H9 (cell line): ENCODE data around the gene SYNGAP1. TPM values are rescaled to one million over a fixed set of nuclear protein-coding genes. Genes with fewer than 3 reads are reported as not detected.

Source experiments
- DNase-seq: peaks from one replicate; pipeline ENCODE4 v3.0.0-alpha.2; 2017
- H2AFZ ChIP-seq: one replicate; pipeline ENCODE4 v1.6.1; 2013; ENCODE audit warnings: mild to moderate bottlenecking, low read length, control low read depth, moderate library complexity
- H2AK5ac ChIP-seq: 2 replicates; pipeline ENCODE4 v1.6.1; 2013; ENCODE audit warnings: low read length, control low read depth, mixed read lengths; ENCODE audit not compliant: insufficient read length
- H2BK120ac ChIP-seq: one replicate; pipeline ENCODE4 v1.6.1; 2013; ENCODE audit warnings: low read depth, mild to moderate bottlenecking, low read length, control low read depth, inconsistent platforms; ENCODE audit not compliant: poor library complexity, severe bottlenecking
- H2BK12ac ChIP-seq: 2 replicates; pipeline ENCODE4 v1.6.1; 2013; ENCODE audit warnings: low read length, control low read depth, mixed read lengths, low read depth; ENCODE audit not compliant: insufficient read length
- H2BK15ac ChIP-seq: 2 replicates; pipeline ENCODE4 v1.6.1; 2013; ENCODE audit warnings: low read depth, low read length, control low read depth
- H2BK20ac ChIP-seq: one replicate; pipeline ENCODE4 v1.6.1; 2013; ENCODE audit warnings: low read depth, mild to moderate bottlenecking, low read length, control low read depth, inconsistent platforms; ENCODE audit not compliant: poor library complexity, severe bottlenecking
- H2BK5ac ChIP-seq: 2 replicates; pipeline ENCODE4 v1.6.1; 2013; ENCODE audit warnings: low read length, control low read depth, mixed read lengths; ENCODE audit not compliant: insufficient read length
- H3K14ac ChIP-seq: 2 replicates; pipeline ENCODE4 v1.6.1; 2013; ENCODE audit warnings: low read length, control low read depth; ENCODE audit not compliant: insufficient read depth
- H3K18ac ChIP-seq: 2 replicates; pipeline ENCODE4 v1.6.1; 2013; ENCODE audit warnings: low read depth, mild to moderate bottlenecking, mixed read lengths, low read length, control low read depth; ENCODE audit not compliant: insufficient read length
- H3K23ac ChIP-seq: 2 replicates; pipeline ENCODE4 v1.6.1; 2013; ENCODE audit warnings: low read length, control low read depth, mixed read lengths, low read depth; ENCODE audit not compliant: insufficient read length
- H3K23me2 ChIP-seq: 2 replicates; pipeline ENCODE4 v1.6.1; 2013; ENCODE audit warnings: low read depth, mild to moderate bottlenecking, mixed read lengths, low read length, control low read depth; ENCODE audit not compliant: insufficient read length, poor library complexity, severe bottlenecking
- H3K27ac ChIP-seq: 2 replicates; pipeline ENCODE4 v1.5.1; 2013; ENCODE audit warnings: low read length, control low read depth, mixed read lengths, low read depth; ENCODE audit not compliant: insufficient read length
- H3K27me3 ChIP-seq: 2 replicates; pipeline ENCODE4 v1.6.1; 2013; ENCODE audit warnings: low read length, control low read depth, inconsistent platforms; ENCODE audit not compliant: insufficient read depth
- H3K4ac ChIP-seq: 2 replicates; pipeline ENCODE4 v1.6.1; 2013; ENCODE audit warnings: low read depth, mild to moderate bottlenecking, control low read depth, inconsistent platforms, low read length, moderate library complexity
- H3K4me1 ChIP-seq: 2 replicates; pipeline ENCODE4 v1.6.1; 2013; ENCODE audit warnings: low read length, control low read depth, inconsistent platforms; ENCODE audit not compliant: insufficient read depth
- H3K4me2 ChIP-seq: 2 replicates; pipeline ENCODE4 v1.6.1; 2013; ENCODE audit warnings: low read length, control low read depth, mixed read lengths; ENCODE audit not compliant: insufficient read length, insufficient read depth
- H3K56ac ChIP-seq: 2 replicates; pipeline ENCODE4 v1.6.1; 2013; ENCODE audit warnings: low read depth, mild to moderate bottlenecking, mixed read lengths, low read length, control low read depth; ENCODE audit not compliant: insufficient read length
- H3K79me1 ChIP-seq: 2 replicates; pipeline ENCODE4 v1.6.1; 2013; ENCODE audit warnings: low read depth, mild to moderate bottlenecking, moderate library complexity, low read length, control low read depth, inconsistent platforms; ENCODE audit not compliant: insufficient read depth, poor library complexity, severe bottlenecking
- H3K79me2 ChIP-seq: 2 replicates; pipeline ENCODE4 v1.6.1; 2013; ENCODE audit warnings: low read length, control low read depth, inconsistent platforms; ENCODE audit not compliant: insufficient read depth
- H3K9ac ChIP-seq: 2 replicates; pipeline ENCODE4 v1.6.1; 2013; ENCODE audit warnings: low read length, control low read depth, mixed read lengths; ENCODE audit not compliant: insufficient read length; ENCODE audit errors: extremely low read depth
- H3K9me3 ChIP-seq: one replicate; pipeline ENCODE4 v1.6.1; 2013; ENCODE audit warnings: low read depth, low read length, inconsistent platforms; ENCODE audit not compliant: control insufficient read depth
- H3T11ph ChIP-seq: one replicate; pipeline ENCODE4 v1.6.1; 2013; ENCODE audit warnings: mild to moderate bottlenecking, low read length, control low read depth, inconsistent platforms
- H4K20me1 ChIP-seq: one replicate; pipeline ENCODE4 v1.6.1; 2013; ENCODE audit not compliant: control insufficient read depth, insufficient read length, insufficient read depth
- H4K5ac ChIP-seq: 2 replicates; pipeline ENCODE4 v1.6.1; 2013; ENCODE audit warnings: low read depth, mild to moderate bottlenecking, mixed read lengths, low read length, control low read depth; ENCODE audit not compliant: insufficient read length
- H4K8ac ChIP-seq: replicated peaks from 2 replicates; pipeline ENCODE4 v1.6.1; 2013; ENCODE audit warnings: low read length, control low read depth, mixed read lengths, low read depth; ENCODE audit not compliant: insufficient read length
- H4K91ac ChIP-seq: 2 replicates; pipeline ENCODE4 v1.6.1; 2013; ENCODE audit warnings: low read depth, mild to moderate bottlenecking, moderate library complexity, mixed read lengths, low read length, control low read depth; ENCODE audit not compliant: insufficient read length
- H3K27ac Mint-ChIP-seq, 3 experiments: 2 replicates in 2 of 3; 3 replicates in 1 of 3; pipeline ENCODE4 v1.8.0; 2020 to 2021; ENCODE audit warnings: mixed read lengths in 3 of 3, mild to moderate bottlenecking in 1 of 3, moderate library complexity in 1 of 3
- H3K27me3 Mint-ChIP-seq: 2 replicates; pipeline ENCODE4 v1.8.0; 2021; ENCODE audit warnings: low read depth, mild to moderate bottlenecking, moderate library complexity, mixed read lengths
- H3K36me3 Mint-ChIP-seq, 3 experiments: 2 replicates in 2 of 3; 3 replicates in 1 of 3; pipeline ENCODE4 v1.8.0; 2020 to 2021; ENCODE audit warnings: low read depth in 3 of 3, mixed read lengths in 3 of 3; ENCODE audit not compliant: insufficient read depth in 1 of 3
- H3K4me1 Mint-ChIP-seq, 2 experiments: 2 replicates each; pipeline ENCODE4 v1.8.0; 2020; ENCODE audit warnings: mixed read lengths in 2 of 2
- H3K4me3 Mint-ChIP-seq, 2 experiments: 2 replicates in 1 of 2; 3 replicates in 1 of 2; pipeline ENCODE4 v1.8.0; 2020 to 2021; ENCODE audit warnings: mild to moderate bottlenecking in 2 of 2, mixed read lengths in 2 of 2, moderate library complexity in 1 of 2
- H3K9me3 Mint-ChIP-seq, 2 experiments: 2 replicates in 1 of 2; 3 replicates in 1 of 2; pipeline ENCODE4 v1.8.0; 2020; ENCODE audit warnings: mild to moderate bottlenecking in 2 of 2, mixed read lengths in 2 of 2, moderate library complexity in 1 of 2
- CTCF ChIP-seq: fragments of 200-600 bp; sonication (generic); conservative IDR thresholded peaks from 3 replicates; pipeline ENCODE4 v1.8.0; 2021; ENCODE audit warnings: antibody characterized with exemption, mild to moderate bottlenecking
- WGBS: extraction: QIAGEN DNeasy Blood & Tissue Kit; methylation state at CpG from one replicate; pipeline ENCODE4 v1.1.7; 2013; ENCODE audit warnings: missing lambda C conversion rate, low lambda C conversion rate, mixed read lengths; ENCODE audit not compliant: insufficient read length; ENCODE audit errors: extremely low coverage; 5-methylcytosine and 5-hydroxymethylcytosine counted together
- total RNA-seq: library from RNA; stranded (reverse); gene quantifications from 2 replicates; pipeline ENCODE4 v1.2.1, GENCODE V29; 2021

The SYNGAP1 gene
- total RNA-seq, 1 experiment from 2014 or later = 121 TPM

- H3K4me1 ChIP-seq = peaks cover 5% of the 10 kb centered on the region
- H3K79me1 ChIP-seq = peaks cover 3% of the 10 kb centered on the region
- no peak overlapping the region for H3K23ac ChIP-seq
- H3K9me3 ChIP-seq = no peaks in the 10 kb centered on the region
- H2AK5ac ChIP-seq = no peak overlapping the region
- no peak overlapping the region for H2BK12ac ChIP-seq
- H4K8ac ChIP-seq = no peak overlapping the region
- no peak overlapping the region for H3K18ac ChIP-seq
- no peak overlapping the region for H3K4ac ChIP-seq
- H3T11ph ChIP-seq = no peak overlapping the region
- WGBS = no CpG with 5 or more reads among the region's 2 CpGs
- H2AFZ ChIP-seq = no peak overlapping the region
- no peak overlapping the region for H3K56ac ChIP-seq
- no peak for DNase-seq
- H3K14ac ChIP-seq = no peak overlapping the region
- no peak overlapping the region for H3K27ac ChIP-seq
- H3K4me2 ChIP-seq = peak overlapping the region; percentile 67
- no peaks in the 10 kb centered on the region; a peak in 1 of 5 replicates for H3K9me3 Mint-ChIP-seq
- H3K4me1 Mint-ChIP-seq = peaks cover 70 to 71% of the 10 kb centered on the region in 2 experiments
- H2BK120ac ChIP-seq = no peak overlapping the region
- H4K91ac ChIP-seq = no peak overlapping the region
- peaks cover 12% of the 10 kb centered on the region; the same call in 1 of the 2 replicates for H3K79me2 ChIP-seq
- peak overlapping the region in 2 of 3 experiments; percentile 0 to 88; a peak in 4 of 7 replicates for H3K27ac Mint-ChIP-seq
- H3K4me3 Mint-ChIP-seq = peak overlapping the region; percentile 91 to 98
- peaks cover 26 to 41% (median 37%) of the 10 kb centered on the region in 3 experiments for H3K36me3 Mint-ChIP-seq
- H3K27me3 ChIP-seq = no peaks in the 10 kb centered on the region
- H2BK5ac ChIP-seq = no peak overlapping the region
- H4K5ac ChIP-seq = no peak overlapping the region
- H2BK15ac ChIP-seq = no peak overlapping the region
- H3K9ac ChIP-seq = no peak overlapping the region
- peaks cover 28% of the 10 kb centered on the region for H3K23me2 ChIP-seq
- no peaks in the 10 kb centered on the region for H4K20me1 ChIP-seq
- H3K27me3 Mint-ChIP-seq = no peaks in the 10 kb centered on the region; the same call in 1 of the 2 replicates
- H2BK20ac ChIP-seq = no peak overlapping the region
- TF ChIP-seq CTCF = no peak
Observed at GRCh38 chr6:33421344-33421643, 1.4 kb downstream of the SYNGAP1 start.
